Measurements from ENCODE around the gene RILPL2.
"Not testable (repeated sequence)": the region's sequence is repeated elsewhere in the genome, so short reads cannot be mapped to it uniquely, and the experiment has no call there.

The RILPL2 gene

DNA sequence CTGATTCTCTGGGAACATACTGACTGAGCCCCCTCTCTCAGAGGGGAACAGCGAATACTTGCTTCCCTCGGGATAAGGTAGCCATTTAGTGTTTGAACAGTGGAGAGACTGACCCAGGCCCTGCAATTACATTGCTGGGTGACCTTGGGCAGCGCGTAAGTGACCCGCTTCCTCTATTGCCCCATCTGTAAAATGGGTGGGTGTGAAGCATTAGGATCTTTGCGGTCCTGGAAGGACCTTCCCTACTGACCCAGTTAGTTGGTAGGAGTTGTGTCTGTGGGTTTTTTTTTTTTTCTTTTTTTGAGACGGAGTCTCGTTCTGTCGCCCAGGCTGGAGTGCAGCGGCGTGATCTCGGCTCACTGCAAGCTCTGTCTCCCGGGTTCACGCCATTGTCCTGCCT is 53.8 kb downstream of the RILPL2 start:
- no peak for DNase-seq (ENCODE audit: low read depth)

DNA sequence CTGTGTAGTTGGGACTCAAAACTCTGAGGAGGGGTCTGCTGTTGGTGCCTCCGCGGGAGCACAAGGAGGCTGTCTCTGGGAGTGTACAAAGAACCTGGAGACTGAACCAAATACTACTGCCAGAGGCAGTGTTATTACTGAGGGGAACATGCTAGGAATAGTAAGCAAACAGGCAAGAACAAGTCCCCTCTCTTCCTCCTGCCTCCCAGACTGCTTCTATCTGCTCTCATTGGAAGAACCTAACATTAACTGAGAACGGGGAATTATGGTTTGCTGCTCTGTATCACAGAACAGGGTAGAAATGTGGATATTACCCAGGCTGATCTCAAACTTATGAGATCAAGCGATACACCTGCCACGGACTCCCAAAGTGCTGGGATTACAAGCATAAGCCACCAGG is 57.1 kb downstream of the RILPL2 start:
- no peak for DNase-seq (ENCODE audit: low read depth)

DNA sequence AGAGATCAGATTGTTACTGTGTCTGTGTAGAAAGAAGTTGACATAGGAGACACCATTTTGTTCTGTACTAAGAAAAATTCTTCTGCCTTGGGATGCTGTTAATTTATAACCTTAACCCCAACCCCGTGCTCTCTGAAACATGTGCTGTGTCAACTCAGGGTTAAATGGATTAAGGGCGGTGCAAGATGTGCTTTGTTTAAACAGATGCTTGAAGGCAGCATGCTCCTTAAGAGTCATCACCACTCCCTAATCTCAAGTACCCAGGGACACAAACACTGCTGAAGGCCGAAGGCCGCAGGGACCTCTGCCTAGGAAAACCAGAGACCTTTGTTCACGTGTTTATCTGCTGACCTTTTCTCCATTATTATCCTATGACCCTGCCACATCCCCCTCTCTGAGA is 64.1 kb downstream of the RILPL2 start:
- DNase-seq (ENCODE audit: low read depth), result not testable (repeated sequence)

DNA sequence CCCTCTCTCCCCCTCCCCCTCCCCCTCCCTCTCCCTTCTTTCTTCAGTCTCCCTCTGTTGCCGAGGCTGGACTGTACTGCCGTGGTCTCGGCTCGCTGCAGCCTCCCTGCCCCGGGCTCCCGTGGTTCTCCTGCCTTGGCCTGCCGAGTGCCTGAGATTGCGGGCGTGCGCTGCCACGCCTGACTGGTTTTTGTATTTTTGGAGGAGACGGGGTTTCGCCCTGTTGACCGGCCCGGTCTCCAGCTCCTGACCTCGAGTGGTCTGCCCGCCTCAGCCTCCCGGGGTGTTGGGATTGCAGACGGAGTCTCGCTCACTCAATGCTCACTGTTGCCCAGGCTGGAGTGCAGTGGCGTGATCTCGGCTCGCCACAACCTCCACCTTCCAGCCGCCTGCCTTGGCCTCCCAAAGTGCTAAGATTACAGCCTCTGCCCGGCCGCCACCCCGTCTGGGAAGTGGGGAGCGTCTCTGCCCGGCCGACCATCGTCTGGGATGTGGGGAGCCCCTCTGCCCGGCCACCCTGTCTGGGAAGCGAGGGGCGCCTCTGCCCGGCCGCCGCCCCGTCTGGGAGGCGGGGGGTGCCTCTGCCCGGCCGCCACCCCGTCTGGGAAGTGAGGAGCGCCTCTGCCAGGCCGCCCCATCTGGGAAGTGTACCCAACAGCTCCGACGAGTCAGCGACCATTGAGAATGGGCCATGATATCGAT is 64.7 kb downstream of the RILPL2 start:
- not testable (repeated sequence) for DNase-seq (ENCODE audit: low read depth)

DNA sequence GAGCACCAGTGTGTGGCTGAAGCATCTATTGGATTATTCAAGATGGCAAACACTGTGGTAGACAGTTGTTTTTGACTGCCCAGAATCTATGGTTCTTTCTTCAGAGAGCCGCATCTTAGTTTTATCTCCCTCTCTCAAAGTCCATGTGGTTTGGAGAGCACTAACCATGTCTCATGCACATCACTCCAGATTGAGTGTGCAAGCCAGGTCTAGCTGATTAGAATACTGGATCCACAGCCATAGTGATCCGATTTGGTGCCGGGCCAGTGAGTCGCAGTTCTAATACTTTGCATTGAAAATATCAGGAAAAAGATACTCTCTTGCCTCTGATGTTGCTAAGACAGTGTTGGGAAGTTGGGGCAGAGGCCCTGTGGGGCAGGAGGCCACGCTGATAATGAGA is 67.3 kb downstream of the RILPL2 start:
- DNase-seq (ENCODE audit: low read depth), result no peak

DNA sequence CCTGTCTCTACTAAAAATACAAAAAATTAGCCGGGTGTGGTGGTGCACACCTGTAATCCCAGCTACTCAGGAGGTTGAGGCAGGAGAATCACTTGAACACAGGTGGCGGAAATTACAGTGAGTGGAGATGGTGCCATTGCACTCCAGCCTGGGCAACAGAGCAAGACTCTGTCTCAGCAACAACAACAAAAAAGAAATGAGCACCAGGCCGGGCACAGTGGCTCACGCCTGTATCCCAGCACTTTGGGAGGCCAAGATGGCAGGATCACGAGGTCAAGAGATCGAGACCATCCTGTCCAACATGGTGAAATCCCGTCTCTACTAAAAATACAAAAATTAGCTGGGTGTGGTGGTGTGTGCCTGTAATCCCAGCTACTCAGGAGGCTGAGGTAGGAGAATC is 68.1 kb downstream of the RILPL2 start:
- not testable (repeated sequence) for DNase-seq (ENCODE audit: low read depth)

DNA sequence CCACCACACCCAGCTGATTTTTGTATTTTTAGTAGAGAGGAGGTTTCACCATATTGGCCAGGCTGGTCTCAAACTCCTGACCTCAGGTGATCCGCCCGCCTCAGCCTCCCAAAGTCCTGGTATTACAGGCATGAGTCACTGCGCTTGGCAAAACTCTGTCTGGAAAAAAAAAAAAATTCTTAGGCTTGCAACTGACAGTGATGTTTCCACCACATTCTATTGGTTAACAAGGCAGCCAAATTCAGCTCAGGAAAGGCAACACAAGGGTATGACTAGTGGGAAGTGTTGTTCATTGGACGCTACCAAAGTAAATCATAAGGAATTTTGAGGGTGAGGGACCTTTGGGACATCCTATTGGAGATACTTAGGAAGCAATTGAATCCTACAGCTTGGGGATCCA is 69.0 kb downstream of the RILPL2 start:
- DNase-seq (ENCODE audit: low read depth), result no peak

Data from activated gamma-delta T cell treated with anti-CD3 and anti-CD28 coated beads, Interleukin-2, amount 50 U/mL, for 16 hours (primary cell).